Caco-2 (cell line): ENCODE data around the gene AQP9. TPM values are rescaled to one million over a fixed set of nuclear protein-coding genes. Genes with fewer than 3 reads are reported as not detected.

Source experiments
- BruUV-seq: library from RNA; stranded (reverse); fragments of 400-500 nt; replicated peaks from 2 replicates; lab custom pipeline; 2021; lab: Mats Ljungman, UMichigan
- CTCF ChIA-PET: fragments of 300-600 bp; sonication (Branson Sonifier 250); formaldehyde crosslinking; loops from one replicate; lab custom pipeline; 2022; ENCODE audit warnings: antibody characterized with exemption; lab: Charles Lee
- POLR2A ChIA-PET: fragments of 300-600 bp; sonication (Branson Sonifier 250); formaldehyde crosslinking; loops from one replicate; lab custom pipeline; 2022; ENCODE audit warnings: antibody characterized with exemption; lab: Charles Lee
- DNase-seq, 2 experiments: peaks; one replicate each; pipeline versions ENCODE4 v3.0.0 to v3.0.0-alpha.2; 2020 to 2022
- H3K27me3 ChIP-seq: replicated peaks from 2 replicates; pipeline ENCODE4 v1.6.0; 2011; ENCODE audit warnings: low read length; ENCODE audit not compliant: control insufficient read depth, insufficient read depth
- H3K36me3 ChIP-seq: 2 replicates; pipeline ENCODE4 v1.5.1; 2011; ENCODE audit warnings: low read length; ENCODE audit not compliant: control insufficient read depth, insufficient read depth
- H3K4me1 ChIP-seq: fragments of 250-450 bp; sonication (Bioruptor Pico); 2 replicates; pipeline ENCODE4 v1.5.1; 2020; ENCODE audit warnings: mild to moderate bottlenecking
- H3K4me3 ChIP-seq: 2 replicates; pipeline ENCODE4 v1.5.1; 2011; ENCODE audit warnings: low read depth, mild to moderate bottlenecking, control low read depth, low read length
- H3K9me3 ChIP-seq: fragments of 250-450 bp; sonication (Bioruptor Pico); 2 replicates; pipeline ENCODE4 v1.5.1; 2020; ENCODE audit warnings: mild to moderate bottlenecking, moderate library complexity
- H3K27ac Mint-ChIP-seq: one replicate; pipeline ENCODE4 v1.8.0; 2022; ENCODE audit warnings: mixed read lengths; ENCODE audit not compliant: unreplicated experiment
- H3K27me3 Mint-ChIP-seq: one replicate; pipeline ENCODE4 v1.8.0; 2022; ENCODE audit warnings: mixed read lengths; ENCODE audit not compliant: insufficient read depth, unreplicated experiment
- H3K36me3 Mint-ChIP-seq: one replicate; pipeline ENCODE4 v1.8.0; 2022; ENCODE audit warnings: mild to moderate bottlenecking, mixed read lengths; ENCODE audit not compliant: insufficient read depth, unreplicated experiment
- H3K4me1 Mint-ChIP-seq: one replicate; pipeline ENCODE4 v1.8.0; 2022; ENCODE audit warnings: low read depth, mixed read lengths; ENCODE audit not compliant: unreplicated experiment
- H3K4me3 Mint-ChIP-seq: one replicate; pipeline ENCODE4 v1.8.0; 2022; ENCODE audit warnings: mild to moderate bottlenecking, moderate library complexity, mixed read lengths; ENCODE audit not compliant: unreplicated experiment
- H3K9me3 Mint-ChIP-seq: one replicate; pipeline ENCODE4 v1.8.0; 2022; ENCODE audit warnings: mixed read lengths; ENCODE audit not compliant: unreplicated experiment
- intact Hi-C: fragments of 100-400 bp; cut with micrococcal nuclease; formaldehyde crosslinking; loops from one replicate; pipeline ENCODE4 v1.10.0; 2022; ENCODE audit not compliant: unreplicated experiment
- total RNA-seq: library from RNA; stranded (reverse); gene quantifications from 2 replicates; pipeline ENCODE4 v1.2.3, GENCODE V29; 2022
- TF ChIP-seq, protein P1 (sequence below), 2 experiments: fragments of 200-600 bp in 1 of 2; IDR thresholded peaks; 1 replicate in 1 of 2; 2 replicates in 1 of 2; pipeline versions ENCODE4 v1.5.1 to v1.8.0; 2011 to 2022; ENCODE audit warnings: antibody characterized with exemption in 1 of 2, control low read depth in 1 of 2, inconsistent platforms in 1 of 2, low read depth in 1 of 2, low read length in 1 of 2, mild to moderate bottlenecking in 1 of 2, moderate library complexity in 1 of 2; ENCODE audit not compliant: insufficient read depth in 1 of 2, severe bottlenecking in 1 of 2, unreplicated experiment in 1 of 2

The AQP9 gene
- total RNA-seq, 1 experiment from 2014 or later, result not detected

- no peak overlapping the region for H3K27ac Mint-ChIP-seq
- intact Hi-C loops, result no loop called here
- H3K27me3 Mint-ChIP-seq, result peaks cover 26% of the 10 kb centered on the region
- H3K4me3 Mint-ChIP-seq, result no peak overlapping the region
- H3K4me1 Mint-ChIP-seq, result no peaks in the 10 kb centered on the region
- CTCF ChIA-PET, result no interaction called here
- no TSS peak for BruUV-seq
- H3K9me3 Mint-ChIP-seq, result no peaks in the 10 kb centered on the region
- no peak for DNase-seq
- Histone ChIP-seq H3K36me3 (no peaks in the 10 kb centered on the region), H3K4me1 (no peaks in the 10 kb centered on the region), H3K27me3 (no peaks in the 10 kb centered on the region; the same call in 1 of the 2 replicates), H3K9me3 (no peaks in the 10 kb centered on the region), H3K4me3 (no peak overlapping the region)
- H3K36me3 Mint-ChIP-seq, result no peaks in the 10 kb centered on the region
- TF ChIP-seq, protein P1, sequence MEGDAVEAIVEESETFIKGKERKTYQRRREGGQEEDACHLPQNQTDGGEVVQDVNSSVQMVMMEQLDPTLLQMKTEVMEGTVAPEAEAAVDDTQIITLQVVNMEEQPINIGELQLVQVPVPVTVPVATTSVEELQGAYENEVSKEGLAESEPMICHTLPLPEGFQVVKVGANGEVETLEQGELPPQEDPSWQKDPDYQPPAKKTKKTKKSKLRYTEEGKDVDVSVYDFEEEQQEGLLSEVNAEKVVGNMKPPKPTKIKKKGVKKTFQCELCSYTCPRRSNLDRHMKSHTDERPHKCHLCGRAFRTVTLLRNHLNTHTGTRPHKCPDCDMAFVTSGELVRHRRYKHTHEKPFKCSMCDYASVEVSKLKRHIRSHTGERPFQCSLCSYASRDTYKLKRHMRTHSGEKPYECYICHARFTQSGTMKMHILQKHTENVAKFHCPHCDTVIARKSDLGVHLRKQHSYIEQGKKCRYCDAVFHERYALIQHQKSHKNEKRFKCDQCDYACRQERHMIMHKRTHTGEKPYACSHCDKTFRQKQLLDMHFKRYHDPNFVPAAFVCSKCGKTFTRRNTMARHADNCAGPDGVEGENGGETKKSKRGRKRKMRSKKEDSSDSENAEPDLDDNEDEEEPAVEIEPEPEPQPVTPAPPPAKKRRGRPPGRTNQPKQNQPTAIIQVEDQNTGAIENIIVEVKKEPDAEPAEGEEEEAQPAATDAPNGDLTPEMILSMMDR (IDR thresholded peaks at IDR 0.05; ENCODE audit: insufficient read depth in 1 of 2, low read depth in 1 of 2, low read length in 1 of 2, severe bottlenecking in 1 of 2, unreplicated experiment in 1 of 2), result no peak
- POLR2A ChIA-PET, result no interaction called here
These were observed 4.8 kb downstream of the AQP9 start for GRCh38 chr15:58142827-58143461.

GRCh38 chr15:58145606-58146005, 7.4 kb downstream of the AQP9 start:
- CTCF ChIA-PET, result interaction anchor here (0.7 kb wide), 1 partner anchor 35 kb away, joined by 4 read pairs; no protein-coding TSS in a partner anchor
- BruUV-seq, result no TSS peak
- no peak overlapping the region for H3K4me3 ChIP-seq
- intact Hi-C loops, result no loop called here
- Mint-ChIP-seq H3K4me3 (no peak overlapping the region), H3K27me3 (peaks cover 19% of the 10 kb centered on the region), H3K9me3 (no peaks in the 10 kb centered on the region), H3K27ac (no peak overlapping the region), H3K4me1 (no peaks in the 10 kb centered on the region), H3K36me3 (no peaks in the 10 kb centered on the region)
- POLR2A ChIA-PET, result no interaction called here
- H3K4me1 ChIP-seq, result no peaks in the 10 kb centered on the region
- H3K9me3 ChIP-seq, result no peaks in the 10 kb centered on the region
- H3K27me3 ChIP-seq, result no peaks in the 10 kb centered on the region; the same call in 1 of the 2 replicates
- DNase-seq, result no peak
- H3K36me3 ChIP-seq, result no peaks in the 10 kb centered on the region
- TF ChIP-seq, protein P1 (IDR thresholded peaks at IDR 0.05; ENCODE audit: insufficient read depth in 1 of 2, low read depth in 1 of 2, low read length in 1 of 2, severe bottlenecking in 1 of 2, unreplicated experiment in 1 of 2), result no peak

DNA sequence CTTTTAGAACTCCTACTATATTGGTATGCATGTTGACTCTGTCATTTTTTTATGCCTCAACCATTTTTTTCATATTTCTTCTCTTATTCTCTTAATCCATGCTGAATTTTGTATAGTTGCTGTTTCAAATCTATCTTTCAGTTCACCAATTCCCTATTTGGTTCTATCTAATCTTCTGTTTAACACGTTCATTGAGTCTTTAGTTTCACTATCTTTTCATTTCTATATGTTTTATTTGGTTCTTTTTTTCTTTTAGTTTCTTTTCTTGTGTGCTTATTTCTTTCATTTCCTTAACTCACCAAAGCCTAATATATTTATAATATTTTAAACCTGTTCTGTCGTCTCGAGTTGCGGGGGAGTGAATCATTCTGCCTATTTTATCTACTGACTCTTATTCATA, 8.0 kb downstream of the AQP9 start:
- no TSS peak for BruUV-seq
- Histone ChIP-seq H3K9me3 (no peaks in the 10 kb centered on the region), H3K36me3 (no peaks in the 10 kb centered on the region), H3K4me1 (no peaks in the 10 kb centered on the region), H3K27me3 (no peaks in the 10 kb centered on the region; the same call in 1 of the 2 replicates), H3K4me3 (no peak overlapping the region)
- Mint-ChIP-seq H3K27ac (no peak overlapping the region), H3K4me3 (no peak overlapping the region), H3K36me3 (no peaks in the 10 kb centered on the region), H3K27me3 (peaks cover 16% of the 10 kb centered on the region), H3K4me1 (no peaks in the 10 kb centered on the region), H3K9me3 (no peaks in the 10 kb centered on the region)
- TF ChIP-seq, protein P1 (IDR thresholded peaks at IDR 0.05; ENCODE audit: insufficient read depth in 1 of 2, low read depth in 1 of 2, low read length in 1 of 2, severe bottlenecking in 1 of 2, unreplicated experiment in 1 of 2), result no peak
- no peak for DNase-seq
- POLR2A ChIA-PET, result no interaction called here
- intact Hi-C loops, result no loop called here
- CTCF ChIA-PET, result no interaction called here
